ENCODE results near the gene ZDHHC22.
A peak's percentile ranks its signal among the peaks of the same experiment; 100 is the strongest.

ZDHHC22 gene

GRCh38 chr14:77125823-77126325 is 15.7 kb downstream of the ZDHHC22 start:
- DNase-seq = no peak

- DNase-seq = no peak
These were observed 16.2 kb downstream of the ZDHHC22 start for GRCh38 chr14:77125281-77125801.

- DNase-seq = no peak
These were observed 17.0 kb downstream of the ZDHHC22 start for GRCh38 chr14:77124345-77125280.

- peak in 1 of 2 experiments; percentile 67 for DNase-seq
These were observed 17.9 kb downstream of the ZDHHC22 start for GRCh38 chr14:77123381-77124325.

- DNase-seq = no peak
These were observed 19.0 kb downstream of the ZDHHC22 start for GRCh38 chr14:77122526-77123125.

GRCh38 chr14:77120771-77121743 is 20.5 kb downstream of the ZDHHC22 start:
- DNase-seq = peak; percentile 58 to 90

GRCh38 chr14:77119851-77120250 is 21.7 kb downstream of the ZDHHC22 start:
- DNase-seq = no peak

GRCh38 chr14:77116172-77116817 is 25.3 kb downstream of the ZDHHC22 start:
- no peak for DNase-seq

GRCh38 chr14:77114609-77115008 is 27.0 kb downstream of the ZDHHC22 start:
- no peak for DNase-seq

GRCh38 chr14:77113644-77114043 is 27.9 kb downstream of the ZDHHC22 start:
- no peak for DNase-seq

GRCh38 chr14:77111021-77111420 is 30.6 kb downstream of the ZDHHC22 start:
- no peak for DNase-seq

GRCh38 chr14:77110286-77110685 is 31.3 kb downstream of the ZDHHC22 start:
- DNase-seq = no peak

GRCh38 chr14:77109656-77110055 is 31.9 kb downstream of the ZDHHC22 start:
- DNase-seq = peak in 1 of 2 experiments; percentile 44

- DNase-seq = no peak
These were observed 32.8 kb downstream of the ZDHHC22 start for GRCh38 chr14:77108753-77109152.

GRCh38 chr14:77107228-77107627 is 34.4 kb downstream of the ZDHHC22 start:
- no peak for DNase-seq

GRCh38 chr14:77106666-77107065 is 34.9 kb downstream of the ZDHHC22 start:
- no peak for DNase-seq

GRCh38 chr14:77105145-77105939 is 36.2 kb downstream of the ZDHHC22 start:
- DNase-seq = no peak

GRCh38 chr14:77104393-77104792 is 37.2 kb downstream of the ZDHHC22 start:
- DNase-seq = no peak

- no peak for DNase-seq
These were observed 37.6 kb downstream of the ZDHHC22 start for GRCh38 chr14:77103951-77104350.

- DNase-seq = no peak
These were observed 38.1 kb downstream of the ZDHHC22 start for GRCh38 chr14:77103475-77103874.

Data from NCI-H446 (cell line).